Measurements from ENCODE around the gene HNRNPUL1.

- TF ChIP-seq, protein P1, sequence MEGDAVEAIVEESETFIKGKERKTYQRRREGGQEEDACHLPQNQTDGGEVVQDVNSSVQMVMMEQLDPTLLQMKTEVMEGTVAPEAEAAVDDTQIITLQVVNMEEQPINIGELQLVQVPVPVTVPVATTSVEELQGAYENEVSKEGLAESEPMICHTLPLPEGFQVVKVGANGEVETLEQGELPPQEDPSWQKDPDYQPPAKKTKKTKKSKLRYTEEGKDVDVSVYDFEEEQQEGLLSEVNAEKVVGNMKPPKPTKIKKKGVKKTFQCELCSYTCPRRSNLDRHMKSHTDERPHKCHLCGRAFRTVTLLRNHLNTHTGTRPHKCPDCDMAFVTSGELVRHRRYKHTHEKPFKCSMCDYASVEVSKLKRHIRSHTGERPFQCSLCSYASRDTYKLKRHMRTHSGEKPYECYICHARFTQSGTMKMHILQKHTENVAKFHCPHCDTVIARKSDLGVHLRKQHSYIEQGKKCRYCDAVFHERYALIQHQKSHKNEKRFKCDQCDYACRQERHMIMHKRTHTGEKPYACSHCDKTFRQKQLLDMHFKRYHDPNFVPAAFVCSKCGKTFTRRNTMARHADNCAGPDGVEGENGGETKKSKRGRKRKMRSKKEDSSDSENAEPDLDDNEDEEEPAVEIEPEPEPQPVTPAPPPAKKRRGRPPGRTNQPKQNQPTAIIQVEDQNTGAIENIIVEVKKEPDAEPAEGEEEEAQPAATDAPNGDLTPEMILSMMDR (IDR thresholded peaks at IDR 0.05; ENCODE audit: low read length), result no peak
- TF ChIP-seq EZH2 (IDR thresholded peaks at IDR 0.05; ENCODE audit: borderline replicate concordance, low read length), result no peak
Observed at GRCh38 chr19:41319500-41320184, 55.5 kb downstream of the HNRNPUL1 start.
